Raji (cell line): Measurements from ENCODE around the gene H6PD.

Experiments
- POLR2A ChIP-seq: IDR thresholded peaks from 2 replicates; pipeline ENCODE4 v1.6.1; 2011; ENCODE audit warnings: low read depth, low read length, control low read depth; ENCODE audit not compliant: insufficient read depth

Gene H6PD

GRCh38 chr1:9303916-9304315 lies 69.3 kb downstream of the H6PD start:
- no peak for TF ChIP-seq POLR2A

- TF ChIP-seq POLR2A = no peak
These were observed 70.6 kb downstream of the H6PD start for GRCh38 chr1:9305216-9305615.

- no peak for TF ChIP-seq POLR2A
These were observed 71.4 kb downstream of the H6PD start for GRCh38 chr1:9306006-9306405.

- TF ChIP-seq POLR2A = no peak
These were observed 72.7 kb downstream of the H6PD start for GRCh38 chr1:9307303-9307702.

- no peak for TF ChIP-seq POLR2A
These were observed 73.7 kb downstream of the H6PD start for GRCh38 chr1:9308236-9308785.

- no peak for TF ChIP-seq POLR2A
These were observed 74.5 kb downstream of the H6PD start for GRCh38 chr1:9309080-9309479.

GRCh38 chr1:9309991-9310390 lies 75.4 kb downstream of the H6PD start:
- TF ChIP-seq POLR2A = no peak

- no peak for TF ChIP-seq POLR2A
These were observed 76.5 kb downstream of the H6PD start for GRCh38 chr1:9311029-9311428.

- no peak for TF ChIP-seq POLR2A
These were observed 76.9 kb downstream of the H6PD start for GRCh38 chr1:9311479-9311878.

- TF ChIP-seq POLR2A = no peak
These were observed 77.7 kb downstream of the H6PD start for GRCh38 chr1:9312168-9312720.

GRCh38 chr1:9313576-9313975 lies 79.0 kb downstream of the H6PD start:
- no peak for TF ChIP-seq POLR2A

GRCh38 chr1:9314111-9314510 lies 79.5 kb downstream of the H6PD start:
- no peak for TF ChIP-seq POLR2A

- TF ChIP-seq POLR2A = no peak
These were observed 80.3 kb downstream of the H6PD start for GRCh38 chr1:9314711-9315379.

- TF ChIP-seq POLR2A = no peak
These were observed 81.0 kb downstream of the H6PD start for GRCh38 chr1:9315411-9316079.

- no peak for TF ChIP-seq POLR2A
These were observed 81.5 kb downstream of the H6PD start for GRCh38 chr1:9316080-9316444.

GRCh38 chr1:9316512-9316911 lies 81.9 kb downstream of the H6PD start:
- no peak for TF ChIP-seq POLR2A
